WTC11 (cell line): ENCODE data around the gene SGPP2. TPM values are rescaled to one million over a fixed set of nuclear protein-coding genes. Genes with fewer than 3 reads are reported as not detected.
"Not testable (repeated sequence)": the region's sequence is repeated elsewhere in the genome, so short reads cannot be mapped to it uniquely, and the experiment has no call there.

Experiments
- ATAC-seq: fragments of 200-7000 bp; cut with Tn5 transposase; 2 replicates; pipeline ENCODE4 v1.10.0; 2021; ENCODE audit warnings: mild to moderate bottlenecking, moderate library complexity
- CTCF ChIA-PET: fragments of 300-600 bp; sonication (Branson Sonifier 250); formaldehyde crosslinking; loops from one replicate; lab custom pipeline; 2021; ENCODE audit warnings: antibody characterized with exemption; lab: Charles Lee
- POLR2A ChIA-PET: fragments of 350-600 bp; sonication (Branson Sonifier 250); formaldehyde crosslinking; loops from one replicate; lab custom pipeline; 2021; ENCODE audit warnings: antibody characterized with exemption; lab: Charles Lee
- DNase-seq: peaks from one replicate; pipeline ENCODE4 v3.0.0; 2021; ENCODE audit warnings: low spot score
- H3K27ac Mint-ChIP-seq: 2 replicates; pipeline ENCODE4 v1.8.0; 2021; ENCODE audit warnings: mixed read lengths
- H3K27me3 Mint-ChIP-seq: 2 replicates; pipeline ENCODE4 v1.8.0; 2021; ENCODE audit warnings: low read depth, mild to moderate bottlenecking, moderate library complexity, mixed read lengths
- H3K36me3 Mint-ChIP-seq: 2 replicates; pipeline ENCODE4 v1.8.0; 2021; ENCODE audit warnings: mixed read lengths
- H3K4me1 Mint-ChIP-seq: 2 replicates; pipeline ENCODE4 v1.8.0; 2022; ENCODE audit warnings: mixed read lengths
- H3K4me3 Mint-ChIP-seq: 2 replicates; pipeline ENCODE4 v1.8.0; 2021; ENCODE audit warnings: mild to moderate bottlenecking, moderate library complexity, mixed read lengths
- H3K9me3 Mint-ChIP-seq: 2 replicates; pipeline ENCODE4 v1.8.0; 2021; ENCODE audit warnings: mixed read lengths
- ATF6 ChIP-seq: sonication (generic); formaldehyde crosslinking; IDR thresholded peaks from 2 replicates; pipeline ENCODE4 v1.8.1; 2023; ENCODE audit warnings: mild to moderate bottlenecking, missing genetic modification reagents
- CBFB ChIP-seq: sonication (generic); formaldehyde crosslinking; IDR thresholded peaks from 2 replicates; pipeline ENCODE4 v1.8.1; 2022; ENCODE audit warnings: mild to moderate bottlenecking, low read depth, missing genetic modification reagents
- CREM ChIP-seq: sonication (generic); formaldehyde crosslinking; IDR thresholded peaks from 2 replicates; pipeline ENCODE4 v1.8.1; 2022; ENCODE audit warnings: mild to moderate bottlenecking, missing genetic modification reagents, moderate library complexity
- CTCF ChIP-seq: fragments of 200-600 bp; IDR thresholded peaks from 2 replicates; pipeline ENCODE4 v1.8.0; 2022; ENCODE audit warnings: antibody characterized with exemption
- E2F4 ChIP-seq: sonication (generic); formaldehyde crosslinking; IDR thresholded peaks from 2 replicates; pipeline ENCODE4 v1.8.1; 2022; ENCODE audit warnings: low read depth, mild to moderate bottlenecking, moderate library complexity, missing genetic modification reagents, borderline replicate concordance
- ELF4 ChIP-seq: sonication (generic); formaldehyde crosslinking; IDR thresholded peaks from 2 replicates; pipeline ENCODE4 v1.8.1; 2022; ENCODE audit warnings: low read depth, mild to moderate bottlenecking, moderate library complexity, missing genetic modification reagents
- EMX1 ChIP-seq: fragments of 250-450 bp; sonication (Bioruptor Pico); IDR thresholded peaks from 2 replicates; pipeline ENCODE4 v1.8.0; 2021; ENCODE audit warnings: mild to moderate bottlenecking
- ESRRA ChIP-seq: sonication (generic); formaldehyde crosslinking; IDR thresholded peaks from 2 replicates; pipeline ENCODE4 v1.8.1; 2022; ENCODE audit warnings: mild to moderate bottlenecking, missing genetic modification reagents, borderline replicate concordance
- FOXK1 ChIP-seq: sonication (generic); formaldehyde crosslinking; IDR thresholded peaks from 2 replicates; pipeline ENCODE4 v1.8.0; 2022; ENCODE audit warnings: mild to moderate bottlenecking, moderate library complexity, missing genetic modification reagents
- GRHL2 ChIP-seq: fragments of 250-450 bp; sonication (Bioruptor Pico); IDR thresholded peaks from 2 replicates; pipeline ENCODE4 v1.8.0; 2022; ENCODE audit warnings: mild to moderate bottlenecking, moderate library complexity; ENCODE audit not compliant: insufficient replicate concordance, severe bottlenecking
- HMGA2 ChIP-seq: fragments of 250-450 bp; sonication (Bioruptor Pico); IDR thresholded peaks from 2 replicates; pipeline ENCODE4 v1.4.0; 2021; ENCODE audit warnings: mild to moderate bottlenecking, moderate library complexity
- HMGXB4 ChIP-seq: sonication (generic); formaldehyde crosslinking; IDR thresholded peaks from 2 replicates; pipeline ENCODE4 v1.8.1; 2023; ENCODE audit warnings: mild to moderate bottlenecking, moderate library complexity, missing genetic modification reagents
- MLX ChIP-seq: sonication (generic); formaldehyde crosslinking; IDR thresholded peaks from 2 replicates; pipeline ENCODE4 v1.8.1; 2023; ENCODE audit warnings: mild to moderate bottlenecking, missing genetic modification reagents, moderate library complexity
- MXD4 ChIP-seq: fragments of 250-450 bp; sonication (Bioruptor Pico); IDR thresholded peaks from 2 replicates; pipeline ENCODE4 v1.8.0; 2021; ENCODE audit warnings: mild to moderate bottlenecking, moderate library complexity, borderline replicate concordance
- NFATC4 ChIP-seq: fragments of 250-450 bp; sonication (Bioruptor Pico); IDR thresholded peaks from 2 replicates; pipeline ENCODE4 v1.9.0; 2021; ENCODE audit warnings: mild to moderate bottlenecking
- NR2C2 ChIP-seq: sonication (generic); formaldehyde crosslinking; IDR thresholded peaks from 2 replicates; pipeline ENCODE4 v1.8.0; 2022; ENCODE audit warnings: mild to moderate bottlenecking, missing genetic modification reagents
- TCF7 ChIP-seq: sonication (generic); formaldehyde crosslinking; IDR thresholded peaks from 2 replicates; pipeline ENCODE4 v1.8.0; 2022; ENCODE audit warnings: mild to moderate bottlenecking, low read depth, missing genetic modification reagents, moderate library complexity
- TEAD1 ChIP-seq: sonication (generic); formaldehyde crosslinking; IDR thresholded peaks from 2 replicates; pipeline ENCODE4 v1.8.0; 2022; ENCODE audit warnings: mild to moderate bottlenecking, missing genetic modification reagents
- USF1 ChIP-seq: sonication (generic); formaldehyde crosslinking; IDR thresholded peaks from 2 replicates; pipeline ENCODE4 v1.8.0; 2022; ENCODE audit warnings: mild to moderate bottlenecking, missing genetic modification reagents
- ZBTB21 ChIP-seq: sonication (generic); formaldehyde crosslinking; IDR thresholded peaks from 2 replicates; pipeline ENCODE4 v1.8.1; 2023; ENCODE audit warnings: mild to moderate bottlenecking, missing genetic modification reagents, borderline replicate concordance
- ZNF138 ChIP-seq: sonication (generic); formaldehyde crosslinking; conservative IDR thresholded peaks from 2 replicates; pipeline ENCODE4 v1.8.1; 2022; ENCODE audit warnings: mild to moderate bottlenecking, moderate library complexity, missing genetic modification reagents
- ZNF219 ChIP-seq: sonication (generic); formaldehyde crosslinking; IDR thresholded peaks from 2 replicates; pipeline ENCODE4 v1.8.0; 2023; ENCODE audit warnings: missing genetic modification reagents, mild to moderate bottlenecking, borderline replicate concordance
- ZNF232 ChIP-seq: sonication (generic); formaldehyde crosslinking; IDR thresholded peaks from 2 replicates; pipeline ENCODE4 v1.8.0; 2022; ENCODE audit warnings: mild to moderate bottlenecking, missing genetic modification reagents
- ZNF263 ChIP-seq: sonication (generic); formaldehyde crosslinking; IDR thresholded peaks from 2 replicates; pipeline ENCODE4 v1.8.1; 2022; ENCODE audit warnings: low read depth, mild to moderate bottlenecking, moderate library complexity, missing genetic modification reagents
- total RNA-seq: library from RNA; stranded (reverse); gene quantifications from 3 replicates; pipeline ENCODE4 v1.2.3, GENCODE V29; 2021

Gene SGPP2
- total RNA-seq, 1 experiment from 2014 or later: 0.07 TPM

GRCh38 chr2:222582928-222583327, 158.6 kb downstream of the SGPP2 start:
- POLR2A ChIA-PET: no interaction called here
- H3K4me3 Mint-ChIP-seq: no peak overlapping the region
- CTCF ChIA-PET: interaction anchor here (0.9 to 1.0 kb wide), 2 partner anchors 22 to 544 kb away, joined by 3 read pairs; no protein-coding TSS in a partner anchor
- DNase-seq (no peak), ATAC-seq (no peak)
- H3K9me3 Mint-ChIP-seq: peaks cover 37% of the 10 kb centered on the region
- no peaks in the 10 kb centered on the region for H3K27me3 Mint-ChIP-seq
- H3K27ac Mint-ChIP-seq: no peak overlapping the region
- H3K4me1 Mint-ChIP-seq: no peaks in the 10 kb centered on the region
- TF ChIP-seq USF1 (CRISPR knock-in tag) (no peak), GRHL2 (CRISPR knock-in tag) (no peak), ZNF138 (no peak), ZNF219 (CRISPR knock-in tag) (no peak), HMGA2 (CRISPR knock-in tag) (no peak), E2F4 (no peak), ZNF232 (CRISPR knock-in tag) (no peak), ESRRA (CRISPR knock-in tag) (no peak), FOXK1 (CRISPR knock-in tag) (no peak), HMGXB4 (no peak), ATF6 (CRISPR knock-in tag) (no peak), MXD4 (CRISPR knock-in tag) (no peak)
- peaks cover 50% of the 10 kb centered on the region for H3K36me3 Mint-ChIP-seq

- H3K4me3 Mint-ChIP-seq, H3K27ac Mint-ChIP-seq, ATAC-seq, DNase-seq, POLR2A ChIA-PET, CTCF ChIA-PET, H3K27me3 Mint-ChIP-seq, H3K4me1 Mint-ChIP-seq: not testable (repeated sequence)
- H3K9me3 Mint-ChIP-seq: peaks cover 44% of the 10 kb centered on the region
- H3K36me3 Mint-ChIP-seq: peaks cover 64% of the 10 kb centered on the region
Observed at GRCh38 chr2:222584589-222584988, 160.2 kb downstream of the SGPP2 start.

- DNase-seq (no peak), ATAC-seq (no peak)
- Mint-ChIP-seq H3K4me1 (no peaks in the 10 kb centered on the region), H3K27me3 (no peaks in the 10 kb centered on the region), H3K4me3 (no peak overlapping the region), H3K9me3 (peaks cover 25% of the 10 kb centered on the region), H3K27ac (no peak overlapping the region), H3K36me3 (peaks cover 68% of the 10 kb centered on the region)
- ChIA-PET CTCF (no interaction called here), POLR2A (no interaction called here)
- TF ChIP-seq TEAD1 (CRISPR knock-in tag) (no peak), TCF7 (CRISPR knock-in tag) (no peak), ELF4 (CRISPR knock-in tag) (no peak), GRHL2 (CRISPR knock-in tag) (no peak), NFATC4 (CRISPR knock-in tag) (no peak), CREM (CRISPR knock-in tag) (no peak), MLX (CRISPR knock-in tag) (no peak), CBFB (CRISPR knock-in tag) (no peak), ZNF263 (CRISPR knock-in tag) (no peak), NR2C2 (CRISPR knock-in tag) (no peak), CTCF (no peak), ZBTB21 (CRISPR knock-in tag) (no peak), EMX1 (CRISPR knock-in tag) (no peak), USF1 (CRISPR knock-in tag) (no peak)
Observed at GRCh38 chr2:222591661-222592060, 167.3 kb downstream of the SGPP2 start.
